CD14-positive monocyte (primary cell): ENCODE results near the gene HAPLN3. TPM values are rescaled to one million over a fixed set of nuclear protein-coding genes. Genes with fewer than 3 reads are reported as not detected.

Experiments
- DNase-seq, 3 donors: peaks; one replicate each; pipeline ENCODE4 v3.0.0-alpha.2; 2011 to 2022
- H2AFZ ChIP-seq: 2 replicates; pipeline ENCODE4 v1.6.0; 2012; ENCODE audit warnings: mild to moderate bottlenecking, low read depth, low read length, inconsistent platforms; ENCODE audit not compliant: insufficient read depth, poor library complexity, severe bottlenecking
- H3K27ac ChIP-seq, 2 donors: 1 replicate in 1 of 2; 2 replicates in 1 of 2; pipeline ENCODE4 v1.5.1; 2012 to 2013; ENCODE audit warnings: low read length in 2 of 2, control low read depth in 1 of 2, inconsistent platforms in 1 of 2, low read depth in 1 of 2, mild to moderate bottlenecking in 1 of 2
- H3K27me3 ChIP-seq, 2 donors: one replicate each; pipeline versions ENCODE4 v1.6.0 to v1.6.1; 2011 to 2013; ENCODE audit warnings: low read length in 2 of 2; ENCODE audit not compliant: control insufficient read depth in 2 of 2, insufficient read depth in 2 of 2
- H3K36me3 ChIP-seq, 2 donors: replicated peaks in 1 of 2; 1 replicate in 1 of 2; 2 replicates in 1 of 2; pipeline versions ENCODE4 v1.5.1 to v1.6.1; 2012 to 2013; ENCODE audit warnings: low read length in 2 of 2, control low read depth in 1 of 2, inconsistent platforms in 1 of 2, mild to moderate bottlenecking in 1 of 2; ENCODE audit not compliant: insufficient read depth in 2 of 2, control insufficient read depth in 1 of 2
- H3K4me1 ChIP-seq, 2 donors: 1 replicate in 1 of 2; 2 replicates in 1 of 2; pipeline versions ENCODE4 v1.5.1 to v1.6.1; 2012 to 2013; ENCODE audit warnings: low read length in 2 of 2, control low read depth in 1 of 2, inconsistent platforms in 1 of 2, mild to moderate bottlenecking in 1 of 2, moderate library complexity in 1 of 2; ENCODE audit not compliant: insufficient read depth in 2 of 2, control insufficient read depth in 1 of 2
- H3K4me2 ChIP-seq: replicated peaks from 2 replicates; pipeline ENCODE3; 2012; ENCODE audit warnings: low read length, moderate library complexity, mild to moderate bottlenecking; ENCODE audit not compliant: poor library complexity, severe bottlenecking; ENCODE audit errors: extremely low read depth
- H3K4me3 ChIP-seq, 3 experiments: fragments of 200-600 bp in 1 of 3; sonication (generic) in 1 of 3; replicated peaks in 1 of 3; 1 replicate in 2 of 3; 2 replicates in 1 of 3; pipeline ENCODE4 v1.5.1; 2011 to 2013; ENCODE audit warnings: low read length in 3 of 3, mild to moderate bottlenecking in 3 of 3, control low read depth in 2 of 3, low read depth in 2 of 3, inconsistent platforms in 1 of 3, moderate library complexity in 1 of 3
- H3K79me2 ChIP-seq: 2 replicates; pipeline ENCODE4 v1.6.0; 2012; ENCODE audit warnings: mild to moderate bottlenecking, control low read depth, inconsistent platforms, low read length, moderate library complexity; ENCODE audit not compliant: insufficient read depth
- H3K9ac ChIP-seq: 2 replicates; pipeline ENCODE4 v1.6.0; 2017; ENCODE audit warnings: low read length, mild to moderate bottlenecking; ENCODE audit not compliant: insufficient read depth, poor library complexity, severe bottlenecking
- H3K9me3 ChIP-seq, 2 donors: replicated peaks in 1 of 2; 1 replicate in 1 of 2; 2 replicates in 1 of 2; pipeline versions ENCODE4 v1.5.1 to v1.6.1; 2012 to 2013; ENCODE audit warnings: low read length in 2 of 2, control low read depth in 1 of 2; ENCODE audit not compliant: control insufficient read depth in 1 of 2, insufficient read depth in 1 of 2
- H4K20me1 ChIP-seq: 2 replicates; pipeline ENCODE4 v1.6.0; 2012; ENCODE audit warnings: mild to moderate bottlenecking, low read length, control low read depth, moderate library complexity; ENCODE audit not compliant: insufficient read depth
- H3K27ac Mint-ChIP-seq, 7 donors: one replicate each; pipeline ENCODE4 v1.8.0; 2020; ENCODE audit warnings: mild to moderate bottlenecking in 7 of 7, mixed read lengths in 7 of 7, moderate library complexity in 6 of 7, inconsistent platforms in 2 of 7
- H3K27me3 Mint-ChIP-seq, 3 donors: one replicate each; pipeline ENCODE4 v1.8.0; 2021 to 2022; ENCODE audit warnings: low read depth in 3 of 3, mild to moderate bottlenecking in 3 of 3, mixed read lengths in 3 of 3, moderate library complexity in 3 of 3, inconsistent platforms in 1 of 3
- H3K36me3 Mint-ChIP-seq, 2 donors: one replicate each; pipeline ENCODE4 v1.8.0; 2020; ENCODE audit warnings: mixed read lengths in 2 of 2, inconsistent platforms in 1 of 2, mild to moderate bottlenecking in 1 of 2
- H3K4me1 Mint-ChIP-seq: one replicate; pipeline ENCODE4 v1.8.0; 2020; ENCODE audit warnings: mild to moderate bottlenecking, mixed read lengths
- H3K4me3 Mint-ChIP-seq, 2 donors: one replicate each; pipeline ENCODE4 v1.8.0; 2020; ENCODE audit warnings: mild to moderate bottlenecking in 2 of 2, mixed read lengths in 2 of 2, moderate library complexity in 1 of 2
- H3K9me3 Mint-ChIP-seq, 7 donors: one replicate each; pipeline ENCODE4 v1.8.0; 2020 to 2022; ENCODE audit warnings: mixed read lengths in 7 of 7, mild to moderate bottlenecking in 6 of 7, moderate library complexity in 6 of 7, inconsistent platforms in 2 of 7
- WGBS: methylation state at CpG from one replicate; pipeline ENCODE4 v1.1.5; 2013; ENCODE audit warnings: missing lambda C conversion rate; ENCODE audit not compliant: insufficient coverage; 5-methylcytosine and 5-hydroxymethylcytosine counted together
- intact Hi-C, 2 donors: fragments of 100-400 bp; cut with micrococcal nuclease; formaldehyde crosslinking; loops; one replicate each; pipeline versions ENCODE4 v1.15.0 to v1.15.1; 2023
- polyA plus RNA-seq, 3 donors: library from polyadenylated mRNA; depleted of rRNA in 1 of 3; unstranded in 2 of 3; stranded (reverse) in 1 of 3; fragments of 300-500 nt in 2 of 3; fragments of >200 nt in 1 of 3; fragmentation: Illumina TruSeq in 2 of 3; gene quantifications; 1 replicate in 2 of 3; 2 replicates in 1 of 3; pipeline ENCODE4 v1.2.3, GENCODE V29; 2012 to 2021
- TF ChIP-seq, protein P1 (sequence below): fragments of 200-600 bp; IDR thresholded peaks from one replicate; pipeline ENCODE4 v1.8.0; 2022; ENCODE audit warnings: antibody characterized with exemption, mild to moderate bottlenecking

Gene HAPLN3
- polyA plus RNA-seq, 3 donors = 0.60 to 2.8 (median 0.65) TPM

DNA sequence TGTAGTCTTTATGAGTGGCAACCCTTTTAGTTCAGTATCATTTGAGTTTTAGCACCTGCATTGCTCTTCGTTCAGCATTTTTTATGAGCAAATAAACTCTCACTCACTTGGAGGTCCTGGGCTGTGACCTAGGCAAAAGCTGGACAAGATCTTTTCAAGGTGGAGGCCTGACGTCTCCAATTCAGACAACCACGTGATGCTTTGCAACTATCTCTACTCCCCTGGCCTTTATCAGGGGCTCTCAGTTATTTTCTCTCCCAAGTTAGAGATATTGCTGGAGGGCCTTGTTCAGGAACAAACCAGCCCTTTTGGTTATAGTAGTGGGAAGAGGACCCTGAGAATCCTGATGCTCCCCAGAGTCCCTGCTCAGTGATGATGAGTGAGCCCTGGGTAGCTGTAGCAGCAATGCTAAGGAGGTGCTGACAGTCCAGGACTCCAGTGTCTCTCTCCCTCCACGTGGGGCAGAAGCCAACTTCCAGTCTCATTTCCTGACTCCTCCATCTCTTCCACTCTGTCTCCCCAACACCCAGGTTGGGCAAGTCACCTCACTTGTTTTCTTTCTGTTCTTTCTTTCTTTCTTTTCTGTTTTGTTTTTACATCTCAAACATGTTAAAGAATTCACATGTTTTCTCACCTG lies 30.4 kb downstream of the HAPLN3 start:
- H3K9me3 ChIP-seq = no peaks in the 10 kb centered on the region
- Mint-ChIP-seq H3K4me1 (no peaks in the 10 kb centered on the region), H3K36me3 (no peaks in the 10 kb centered on the region), H3K27ac (no peak overlapping the region), H3K27me3 (peaks cover 4 to 8% (median 7%) of the 10 kb centered on the region in 3 donors), H3K4me3 (no peak overlapping the region), H3K9me3 (peaks cover 0 to 2% (median 0%) of the 10 kb centered on the region in 7 donors)
- intact Hi-C loops = no loop called here
- DNase-seq = no peak
- H2AFZ ChIP-seq = no peak overlapping the region
- no peaks in the 10 kb centered on the region for H3K4me1 ChIP-seq
- no peak overlapping the region for H3K4me2 ChIP-seq
- H3K9ac ChIP-seq = no peak overlapping the region
- H3K4me3 ChIP-seq = no peak overlapping the region
- TF ChIP-seq, protein P1, sequence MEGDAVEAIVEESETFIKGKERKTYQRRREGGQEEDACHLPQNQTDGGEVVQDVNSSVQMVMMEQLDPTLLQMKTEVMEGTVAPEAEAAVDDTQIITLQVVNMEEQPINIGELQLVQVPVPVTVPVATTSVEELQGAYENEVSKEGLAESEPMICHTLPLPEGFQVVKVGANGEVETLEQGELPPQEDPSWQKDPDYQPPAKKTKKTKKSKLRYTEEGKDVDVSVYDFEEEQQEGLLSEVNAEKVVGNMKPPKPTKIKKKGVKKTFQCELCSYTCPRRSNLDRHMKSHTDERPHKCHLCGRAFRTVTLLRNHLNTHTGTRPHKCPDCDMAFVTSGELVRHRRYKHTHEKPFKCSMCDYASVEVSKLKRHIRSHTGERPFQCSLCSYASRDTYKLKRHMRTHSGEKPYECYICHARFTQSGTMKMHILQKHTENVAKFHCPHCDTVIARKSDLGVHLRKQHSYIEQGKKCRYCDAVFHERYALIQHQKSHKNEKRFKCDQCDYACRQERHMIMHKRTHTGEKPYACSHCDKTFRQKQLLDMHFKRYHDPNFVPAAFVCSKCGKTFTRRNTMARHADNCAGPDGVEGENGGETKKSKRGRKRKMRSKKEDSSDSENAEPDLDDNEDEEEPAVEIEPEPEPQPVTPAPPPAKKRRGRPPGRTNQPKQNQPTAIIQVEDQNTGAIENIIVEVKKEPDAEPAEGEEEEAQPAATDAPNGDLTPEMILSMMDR = no peak
- no peak overlapping the region for H3K27ac ChIP-seq
- no peaks in the 10 kb centered on the region for H3K79me2 ChIP-seq
- no peaks in the 10 kb centered on the region for H4K20me1 ChIP-seq
- H3K27me3 ChIP-seq = no peaks in the 10 kb centered on the region
- no peaks in the 10 kb centered on the region for H3K36me3 ChIP-seq
- WGBS = 79% methylated on average over 2 of the region's 4 CpGs

DNA sequence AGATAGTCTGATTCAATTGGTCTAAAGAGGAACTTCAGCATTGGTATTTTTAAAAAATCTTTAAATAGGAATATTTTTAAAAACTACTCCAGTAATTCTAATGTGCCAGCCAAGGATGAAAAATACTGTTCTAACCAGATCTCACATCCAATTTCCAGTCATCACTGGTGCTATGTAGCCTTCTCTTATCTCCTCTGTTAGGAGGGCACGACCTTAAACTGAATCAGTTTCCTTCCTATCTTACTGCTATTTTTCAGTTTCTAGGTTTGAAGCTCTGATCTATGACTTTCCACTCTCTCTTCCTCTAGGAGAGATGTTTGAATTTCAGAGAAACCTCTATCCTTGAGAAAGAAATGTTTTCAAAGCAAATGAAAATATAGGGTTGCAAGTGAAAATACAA lies 31.9 kb downstream of the HAPLN3 start:
- H3K4me3 ChIP-seq = no peak overlapping the region
- no peaks in the 10 kb centered on the region for H3K36me3 ChIP-seq
- H3K9me3 ChIP-seq = no peaks in the 10 kb centered on the region
- no peak overlapping the region for H3K4me3 Mint-ChIP-seq
- DNase-seq = no peak
- no peak overlapping the region for H3K4me2 ChIP-seq
- H3K9ac ChIP-seq = no peak overlapping the region
- H3K27me3 Mint-ChIP-seq = peaks cover 3 to 7% (median 4%) of the 10 kb centered on the region in 3 donors
- no CpG with 5 or more reads among the region's 1 CpG for whole genome bisulfite sequencing
- H3K27me3 ChIP-seq = no peaks in the 10 kb centered on the region
- H3K27ac ChIP-seq = no peak overlapping the region
- no peaks in the 10 kb centered on the region for H3K4me1 Mint-ChIP-seq
- no peaks in the 10 kb centered on the region for H3K4me1 ChIP-seq
- H4K20me1 ChIP-seq = no peaks in the 10 kb centered on the region
- no peak overlapping the region for H3K27ac Mint-ChIP-seq
- TF ChIP-seq, protein P1 = no peak
- H3K9me3 Mint-ChIP-seq = peaks cover 0 to 3% (median 0%) of the 10 kb centered on the region in 7 donors
- no peaks in the 10 kb centered on the region for H3K36me3 Mint-ChIP-seq
- H3K79me2 ChIP-seq = no peaks in the 10 kb centered on the region
- intact Hi-C loops = no loop called here
- H2AFZ ChIP-seq = no peak overlapping the region
